SK-N-SH (cell line): Measurements from ENCODE around the gene CABLES2. TPM values are rescaled to one million over a fixed set of nuclear protein-coding genes. Genes with fewer than 3 reads are reported as not detected.
A peak's percentile ranks its signal among the peaks of the same experiment; 100 is the strongest.

Experiments
- CTCF ChIA-PET: fragments of 300-600, 350-600 bp; formaldehyde crosslinking; extraction: SDS; loops from one replicate; lab custom pipeline; 2021; lab: Yijun Ruan, JAX
- POLR2A ChIA-PET: fragments of 350-600 bp; sonication (Branson Sonifier 250); formaldehyde crosslinking; extraction: SDS; loops from one replicate; lab custom pipeline; 2020; ENCODE audit warnings: antibody characterized with exemption, inconsistent platforms; lab: Yijun Ruan, JAX
- DNase-seq: peaks from one replicate; pipeline ENCODE4 v3.0.0; 2012
- H2AFZ ChIP-seq: fragments of 200-600 bp; sonication (generic); 2 replicates; pipeline ENCODE4 v1.8.1; 2016; ENCODE audit warnings: antibody characterized with exemption, mild to moderate bottlenecking, low read depth
- H3F3A ChIP-seq: fragments of 200-600 bp; sonication (generic); replicated peaks from 2 replicates; pipeline ENCODE3; 2016; ENCODE audit warnings: antibody characterized with exemption, mild to moderate bottlenecking; ENCODE audit not compliant: insufficient read depth
- H3K27ac ChIP-seq, 2 experiments: fragments of 200-500 bp in 1 of 2; fragments of 200-600 bp in 1 of 2; sonication (Bioruptor generic) in 1 of 2; sonication (generic), shearing (Covaris generic) in 1 of 2; 2 replicates each; pipeline versions ENCODE4 v1.5.1 to v1.6.1; 2014 to 2016; ENCODE audit warnings: low read depth in 2 of 2, inconsistent platforms in 1 of 2, low read length in 1 of 2, mild to moderate bottlenecking in 1 of 2, mixed read lengths in 1 of 2
- H3K27me3 ChIP-seq: fragments of 200-600 bp; sonication (generic), shearing (Covaris generic); 2 replicates; pipeline ENCODE4 v1.6.1; 2016; ENCODE audit warnings: mixed run types; ENCODE audit not compliant: insufficient read depth
- H3K36me3 ChIP-seq, 2 experiments: fragments of 200-500 bp in 1 of 2; fragments of 200-600 bp in 1 of 2; sonication (Bioruptor generic) in 1 of 2; sonication (generic) in 1 of 2; replicated peaks in 1 of 2; 2 replicates each; pipeline versions ENCODE3 to v1.5.1; 2014 to 2016; ENCODE audit warnings: low read length in 1 of 2, mild to moderate bottlenecking in 1 of 2; ENCODE audit not compliant: insufficient read depth in 2 of 2, control insufficient read depth in 1 of 2
- H3K4me1 ChIP-seq, 2 experiments: fragments of 200-500 bp in 1 of 2; fragments of 200-600 bp in 1 of 2; sonication (Bioruptor generic) in 1 of 2; sonication (generic), shearing (Covaris generic) in 1 of 2; 2 replicates each; pipeline versions ENCODE4 v1.5.1 to v1.6.1; 2014 to 2016; ENCODE audit warnings: low read depth in 1 of 2, low read length in 1 of 2, mixed run types in 1 of 2; ENCODE audit not compliant: insufficient read depth in 2 of 2, control insufficient read depth in 1 of 2
- H3K4me2 ChIP-seq: fragments of 200-600 bp; sonication (generic), shearing (Covaris generic); 2 replicates; pipeline ENCODE4 v1.6.1; 2017; ENCODE audit warnings: mixed run types
- H3K4me3 ChIP-seq, 2 experiments: fragments of 200-500 bp in 1 of 2; fragments of 200-600 bp in 1 of 2; sonication (Bioruptor generic) in 1 of 2; sonication (generic), shearing (Covaris generic) in 1 of 2; 2 replicates each; pipeline versions ENCODE4 v1.5.1 to v1.8.1; 2014 to 2016; ENCODE audit warnings: low read depth in 2 of 2, inconsistent platforms in 1 of 2, low read length in 1 of 2, mild to moderate bottlenecking in 1 of 2, mixed read lengths in 1 of 2, moderate library complexity in 1 of 2
- H3K79me2 ChIP-seq: fragments of 200-600 bp; sonication (generic); 2 replicates; pipeline ENCODE4 v1.8.1; 2017; ENCODE audit warnings: mild to moderate bottlenecking; ENCODE audit not compliant: insufficient read depth
- H3K9ac ChIP-seq: fragments of 200-600 bp; sonication (generic); 2 replicates; pipeline ENCODE4 v1.6.1; 2017; ENCODE audit warnings: mixed run types
- H3K9me2 ChIP-seq: fragments of 200-600 bp; sonication (generic); 2 replicates; pipeline ENCODE4 v1.6.1; 2017; ENCODE audit warnings: mixed run types
- H3K9me3 ChIP-seq: fragments of 200-600 bp; sonication (generic); 2 replicates; pipeline ENCODE4 v1.6.1; 2017; ENCODE audit warnings: mixed run types, mild to moderate bottlenecking, moderate library complexity
- H4K20me1 ChIP-seq: fragments of 200-600 bp; sonication (generic); 2 replicates; pipeline ENCODE4 v1.6.1; 2017; ENCODE audit warnings: mild to moderate bottlenecking, mixed run types; ENCODE audit not compliant: insufficient read depth
- CHD2 ChIP-seq: fragments of 150-350 bp; IDR thresholded peaks from 2 replicates; pipeline ENCODE4 v1.6.1; 2018; ENCODE audit warnings: low read length; ENCODE audit not compliant: partially characterized antibody
- CTCF ChIP-seq: fragments of 200-600 bp; sonication (generic); IDR thresholded peaks from 2 replicates; pipeline ENCODE4 v1.6.1; 2017; ENCODE audit warnings: antibody characterized with exemption, mild to moderate bottlenecking, moderate library complexity
- EP300 ChIP-seq, 2 experiments: IDR thresholded peaks; 2 replicates each; pipeline versions ENCODE4 v1.4.0 to v1.6.1; 2012; ENCODE audit warnings: borderline replicate concordance in 1 of 2, low read depth in 1 of 2, low read length in 1 of 2
- EZH2phosphoT487 ChIP-seq: fragments of 200-600 bp; sonication (generic); IDR thresholded peaks from 2 replicates; pipeline ENCODE4 v1.6.1; 2017; ENCODE audit warnings: low read depth, mixed run types, mild to moderate bottlenecking, antibody characterized with exemption, moderate library complexity, borderline replicate concordance
- FOSL2 ChIP-seq: IDR thresholded peaks from 2 replicates; pipeline ENCODE4 v1.4.0; 2012; ENCODE audit warnings: low read depth, mild to moderate bottlenecking, moderate library complexity, borderline replicate concordance
- JUND ChIP-seq: IDR thresholded peaks from 2 replicates; pipeline ENCODE4 v1.4.0; 2012
- MXI1 ChIP-seq: IDR thresholded peaks from 2 replicates; pipeline ENCODE4 v1.6.1; 2012; ENCODE audit warnings: mild to moderate bottlenecking, low read depth, low read length, improper control_type of control experiment
- NRF1 ChIP-seq: IDR thresholded peaks from 2 replicates; pipeline ENCODE4 v1.6.1; 2012; ENCODE audit warnings: low read depth, mild to moderate bottlenecking, low read length
- POLR2AphosphoS5 ChIP-seq: IDR thresholded peaks from 2 replicates; pipeline ENCODE4 v1.6.1; 2012; ENCODE audit warnings: low read depth, low read length
- RAD21 ChIP-seq: IDR thresholded peaks from 2 replicates; pipeline ENCODE4 v1.6.1; 2012; ENCODE audit warnings: mild to moderate bottlenecking, low read length
- RCOR1 ChIP-seq: fragments of 150-350 bp; IDR thresholded peaks from 2 replicates; pipeline ENCODE4 v1.6.1; 2017; ENCODE audit warnings: antibody characterized with exemption, low read length
- RFX5 ChIP-seq: IDR thresholded peaks from 2 replicates; pipeline ENCODE4 v1.6.1; 2012; ENCODE audit warnings: mild to moderate bottlenecking, improper control_type of control experiment, low read length
- RXRA ChIP-seq: IDR thresholded peaks from 2 replicates; pipeline ENCODE4 v1.4.0; 2012; ENCODE audit warnings: low read depth, mild to moderate bottlenecking, borderline replicate concordance
- SMC3 ChIP-seq: IDR thresholded peaks from 2 replicates; pipeline ENCODE4 v1.6.1; 2012; ENCODE audit warnings: low read depth, low read length, improper control_type of control experiment
- TAF1 ChIP-seq: IDR thresholded peaks from 2 replicates; pipeline ENCODE4 v1.6.1; 2012; ENCODE audit warnings: low read depth, mild to moderate bottlenecking, low read length, moderate library complexity, borderline replicate concordance
- TEAD4 ChIP-seq: IDR thresholded peaks from 2 replicates; pipeline ENCODE4 v1.4.0; 2012; ENCODE audit warnings: mild to moderate bottlenecking, borderline replicate concordance; ENCODE audit not compliant: insufficient read depth
- USF2 ChIP-seq: fragments of 150-350 bp; IDR thresholded peaks from 2 replicates; pipeline ENCODE4 v1.6.1; 2017; ENCODE audit warnings: antibody characterized with exemption, low read length, low read depth, borderline replicate concordance
- YY1 ChIP-seq: IDR thresholded peaks from 2 replicates; pipeline ENCODE4 v1.4.0; 2012; ENCODE audit warnings: low read depth, mild to moderate bottlenecking
- WGBS: methylation state at CpG from one replicate; pipeline ENCODE4 v1.1.6; 2017; ENCODE audit warnings: low lambda C conversion rate; 5-methylcytosine and 5-hydroxymethylcytosine counted together
- polyA plus RNA-seq, 3 experiments: library from polyadenylated mRNA; depleted of rRNA; stranded (reverse); fragments of >200 nt; gene quantifications; 2 replicates each; pipeline ENCODE4 v1.2.3, GENCODE V29; 2012
- TF ChIP-seq, protein P1 (sequence below): IDR thresholded peaks from 2 replicates; pipeline ENCODE4; 2012
- TF ChIP-seq, protein P2 (sequence below): IDR thresholded peaks from 2 replicates; pipeline ENCODE4 v1.6.1; 2012; ENCODE audit warnings: mild to moderate bottlenecking, low read depth, low read length, moderate library complexity
- TF ChIP-seq, protein P3 (sequence below): IDR thresholded peaks from 2 replicates; pipeline ENCODE4 v1.4.0; 2012; ENCODE audit warnings: low read depth
- TF ChIP-seq, protein P4 (sequence below): IDR thresholded peaks from 2 replicates; pipeline ENCODE4 v1.4.0; 2012; ENCODE audit warnings: low read depth, borderline replicate concordance

Gene CABLES2
- polyA plus RNA-seq (2012; rRNA removed), result 4.2 and 4.8 TPM in 2 replicates
- polyA plus RNA-seq (2012; cell fraction: cytosol; rRNA removed), result 2.8 and 4.3 TPM in 2 replicates
- 6.6 and 7.6 TPM in 2 replicates for polyA plus RNA-seq (2012; cell fraction: nucleus; rRNA removed)

DNA sequence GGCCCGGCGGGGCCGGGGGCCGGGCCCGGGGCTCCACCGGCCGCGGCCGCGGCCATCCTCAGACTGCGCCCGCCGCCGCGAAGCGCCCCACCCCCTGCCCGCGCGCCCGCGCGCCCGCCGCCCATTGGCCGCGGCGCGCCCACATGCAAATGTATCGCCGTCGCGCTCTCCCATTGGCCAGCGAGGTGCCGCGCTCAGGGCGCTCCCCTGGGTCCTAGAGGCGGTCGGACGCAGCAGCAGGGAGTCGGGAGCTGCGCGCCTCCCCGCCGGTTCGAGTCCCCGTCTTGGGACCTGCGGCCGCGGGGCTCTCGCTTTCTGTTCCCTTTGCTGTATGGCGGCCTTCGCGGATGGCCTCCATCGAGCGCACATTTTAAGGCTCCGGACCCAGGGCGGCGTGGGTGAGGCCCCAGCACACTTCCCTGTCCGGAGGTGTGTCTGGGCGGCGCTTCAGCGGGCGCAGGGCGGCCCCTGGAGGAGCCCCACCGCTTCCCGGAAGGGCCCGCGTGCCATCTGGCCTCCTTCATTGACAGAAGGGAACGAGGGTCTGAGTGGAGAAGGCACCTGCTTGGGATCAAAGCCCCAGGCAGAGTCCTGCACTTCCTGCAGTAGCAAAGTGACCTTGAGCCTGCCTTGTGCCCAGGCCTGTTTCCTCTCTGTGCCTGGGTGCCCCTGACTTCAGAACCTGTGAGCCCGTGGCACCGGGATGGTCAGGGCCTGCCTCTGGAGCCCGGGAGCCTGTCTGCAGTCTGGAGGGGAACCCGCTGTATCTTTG lies at the start of gene CABLES2:
Gene CABLES2, minus strand, starts transcription at position 65 of the 772 bp plus-strand sequence. Its CDS starts 9 bp downstream, at position 56.
- Histone ChIP-seq H4K20me1 (peaks cover 5% of the 10 kb centered on the region; the same call in 1 of the 2 replicates), H3K9ac (peak within 1 kb of the TSS; percentile 70), H3K36me3 (no peaks in the 10 kb centered on the region), H3K27me3 (no peaks in the 10 kb centered on the region), H3K4me2 (peak within 1 kb of the TSS; percentile 90), H3K27ac (peak within 1 kb of the TSS in 1 of 2 experiments; percentile 65; a peak in 1 of 4 replicates), H3F3A (no peaks in the 10 kb centered on the region), H2AFZ (peak within 1 kb of the TSS; percentile 62; the same call in 1 of the 2 replicates), H3K4me1 (peaks cover 0 to 64% of the 10 kb centered on the region in 2 experiments; a peak in 1 of 4 replicates), H3K9me3 (no peaks in the 10 kb centered on the region), H3K4me3 (peak within 1 kb of the TSS; percentile 66 to 76), H3K9me2 (no peaks in the 10 kb centered on the region), H3K79me2 (peaks cover 10% of the 10 kb centered on the region; the same call in 1 of the 2 replicates)
- 17% methylated on average over 29 of the region's 73 CpGs for WGBS
- peak; percentile 97 for DNase-seq
- CTCF ChIA-PET, result interaction anchor here (0.6 to 1.2 kb wide), 2 partner anchors 25 to 210 kb away, joined by 3 to 5 read pairs; no protein-coding TSS in a partner anchor
- POLR2A ChIA-PET, result no interaction called here
- TF ChIP-seq NRF1 (no peak), EP300 (IDR thresholded peaks at IDR 0.05; ENCODE audit: borderline replicate concordance in 1 of 2, low read depth in 1 of 2, low read length in 1 of 2) (no peak), JUND (no peak), MXI1 (peak; percentile 18; the same call in 1 of the 2 replicates), RFX5 (no peak), RXRA (no peak), YY1 (no peak), CHD2 (peak; percentile 42), RAD21 (no peak), FOSL2 (no peak), TAF1 (peak; percentile 69), CTCF (no peak), POLR2AphosphoS5 (no peak), USF2 (no peak), SMC3 (no peak), EZH2phosphoT487 (no peak), TEAD4 (no peak), RCOR1 (peak; percentile 36)
- TF ChIP-seq, protein P1, sequence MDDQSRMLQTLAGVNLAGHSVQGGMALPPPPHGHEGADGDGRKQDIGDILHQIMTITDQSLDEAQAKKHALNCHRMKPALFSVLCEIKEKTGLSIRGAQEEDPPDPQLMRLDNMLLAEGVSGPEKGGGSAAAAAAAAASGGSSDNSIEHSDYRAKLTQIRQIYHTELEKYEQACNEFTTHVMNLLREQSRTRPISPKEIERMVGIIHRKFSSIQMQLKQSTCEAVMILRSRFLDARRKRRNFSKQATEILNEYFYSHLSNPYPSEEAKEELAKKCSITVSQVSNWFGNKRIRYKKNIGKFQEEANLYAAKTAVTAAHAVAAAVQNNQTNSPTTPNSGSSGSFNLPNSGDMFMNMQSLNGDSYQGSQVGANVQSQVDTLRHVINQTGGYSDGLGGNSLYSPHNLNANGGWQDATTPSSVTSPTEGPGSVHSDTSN, result no peak
- TF ChIP-seq, protein P2, sequence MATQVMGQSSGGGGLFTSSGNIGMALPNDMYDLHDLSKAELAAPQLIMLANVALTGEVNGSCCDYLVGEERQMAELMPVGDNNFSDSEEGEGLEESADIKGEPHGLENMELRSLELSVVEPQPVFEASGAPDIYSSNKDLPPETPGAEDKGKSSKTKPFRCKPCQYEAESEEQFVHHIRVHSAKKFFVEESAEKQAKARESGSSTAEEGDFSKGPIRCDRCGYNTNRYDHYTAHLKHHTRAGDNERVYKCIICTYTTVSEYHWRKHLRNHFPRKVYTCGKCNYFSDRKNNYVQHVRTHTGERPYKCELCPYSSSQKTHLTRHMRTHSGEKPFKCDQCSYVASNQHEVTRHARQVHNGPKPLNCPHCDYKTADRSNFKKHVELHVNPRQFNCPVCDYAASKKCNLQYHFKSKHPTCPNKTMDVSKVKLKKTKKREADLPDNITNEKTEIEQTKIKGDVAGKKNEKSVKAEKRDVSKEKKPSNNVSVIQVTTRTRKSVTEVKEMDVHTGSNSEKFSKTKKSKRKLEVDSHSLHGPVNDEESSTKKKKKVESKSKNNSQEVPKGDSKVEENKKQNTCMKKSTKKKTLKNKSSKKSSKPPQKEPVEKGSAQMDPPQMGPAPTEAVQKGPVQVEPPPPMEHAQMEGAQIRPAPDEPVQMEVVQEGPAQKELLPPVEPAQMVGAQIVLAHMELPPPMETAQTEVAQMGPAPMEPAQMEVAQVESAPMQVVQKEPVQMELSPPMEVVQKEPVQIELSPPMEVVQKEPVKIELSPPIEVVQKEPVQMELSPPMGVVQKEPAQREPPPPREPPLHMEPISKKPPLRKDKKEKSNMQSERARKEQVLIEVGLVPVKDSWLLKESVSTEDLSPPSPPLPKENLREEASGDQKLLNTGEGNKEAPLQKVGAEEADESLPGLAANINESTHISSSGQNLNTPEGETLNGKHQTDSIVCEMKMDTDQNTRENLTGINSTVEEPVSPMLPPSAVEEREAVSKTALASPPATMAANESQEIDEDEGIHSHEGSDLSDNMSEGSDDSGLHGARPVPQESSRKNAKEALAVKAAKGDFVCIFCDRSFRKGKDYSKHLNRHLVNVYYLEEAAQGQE, result no peak
- TF ChIP-seq, protein P3, sequence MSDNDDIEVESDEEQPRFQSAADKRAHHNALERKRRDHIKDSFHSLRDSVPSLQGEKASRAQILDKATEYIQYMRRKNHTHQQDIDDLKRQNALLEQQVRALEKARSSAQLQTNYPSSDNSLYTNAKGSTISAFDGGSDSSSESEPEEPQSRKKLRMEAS, result peak; percentile 61
- TF ChIP-seq, protein P4, sequence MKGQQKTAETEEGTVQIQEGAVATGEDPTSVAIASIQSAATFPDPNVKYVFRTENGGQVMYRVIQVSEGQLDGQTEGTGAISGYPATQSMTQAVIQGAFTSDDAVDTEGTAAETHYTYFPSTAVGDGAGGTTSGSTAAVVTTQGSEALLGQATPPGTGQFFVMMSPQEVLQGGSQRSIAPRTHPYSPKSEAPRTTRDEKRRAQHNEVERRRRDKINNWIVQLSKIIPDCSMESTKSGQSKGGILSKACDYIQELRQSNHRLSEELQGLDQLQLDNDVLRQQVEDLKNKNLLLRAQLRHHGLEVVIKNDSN, result no peak
